Stimulated activated CD8-positive, alpha-beta memory T cell treated with anti-CD3 and anti-CD28 coated beads, Interleukin-2, amount 100 ng/mL, for 1 hour (primary cell): Measurements from ENCODE around the gene CREB3.

Experiments
- DNase-seq, 2 donors: peaks; one replicate each; pipeline ENCODE4 v3.0.0-alpha.2; 2020; ENCODE audit warnings: low read depth in 2 of 2

CREB3 gene

GRCh38 chr9:35776018-35776417 lies 43.6 kb downstream of the CREB3 start:
- DNase-seq: no peak

- DNase-seq: no peak
Observed at GRCh38 chr9:35778496-35778895, 46.0 kb downstream of the CREB3 start.

- no peak for DNase-seq
Observed at GRCh38 chr9:35781066-35781465, 48.6 kb downstream of the CREB3 start.

- DNase-seq: no peak
Observed at GRCh38 chr9:35783418-35783817, 51.0 kb downstream of the CREB3 start.
